Fibroblast of lung (primary cell): Measurements from ENCODE around the gene EXOC6B. TPM values are rescaled to one million over a fixed set of nuclear protein-coding genes. Genes with fewer than 3 reads are reported as not detected.

Experiments used
- DNase-seq, 2 donors: peaks; one replicate each; pipeline versions ENCODE4 v3.0.0 to v3.0.0-alpha.2; 2010; ENCODE audit warnings: low read depth in 2 of 2
- H2AFZ ChIP-seq: 2 replicates; pipeline ENCODE4 v1.5.1; 2012; ENCODE audit warnings: low read length, control low read depth, inconsistent platforms
- H3K27ac ChIP-seq: 2 replicates; pipeline ENCODE4 v1.5.1; 2011; ENCODE audit warnings: low read length, control low read depth; ENCODE audit not compliant: insufficient read depth
- H3K27me3 ChIP-seq: 2 replicates; pipeline ENCODE4 v1.5.1; 2011; ENCODE audit warnings: mild to moderate bottlenecking, low read length; ENCODE audit not compliant: control insufficient read depth, insufficient read depth
- H3K36me3 ChIP-seq: 2 replicates; pipeline ENCODE4 v1.5.1; 2011; ENCODE audit warnings: low read length; ENCODE audit not compliant: control insufficient read depth, insufficient read depth
- H3K4me1 ChIP-seq: 2 replicates; pipeline ENCODE4 v1.5.1; 2011; ENCODE audit warnings: low read length; ENCODE audit not compliant: control insufficient read depth, insufficient read depth; ENCODE audit errors: extremely low read depth
- H3K4me2 ChIP-seq: 2 replicates; pipeline ENCODE4 v1.5.1; 2011; ENCODE audit warnings: low read length, control low read depth; ENCODE audit not compliant: insufficient read depth; ENCODE audit errors: extremely low read depth
- H3K4me3 ChIP-seq, 4 experiments: fragments of 200-600 bp in 1 of 4; sonication (generic) in 1 of 4; replicated peaks in 1 of 4; 2 replicates each; pipeline ENCODE4 v1.5.1; 2011 to 2016; ENCODE audit warnings: low read length in 4 of 4, low read depth in 3 of 4, mild to moderate bottlenecking in 3 of 4, control low read depth in 2 of 4, inconsistent platforms in 1 of 4, mixed read lengths in 1 of 4; ENCODE audit not compliant: insufficient read depth in 1 of 4; ENCODE audit errors: control extremely low read depth in 1 of 4
- H3K79me2 ChIP-seq: 2 replicates; pipeline ENCODE4 v1.5.1; 2012; ENCODE audit warnings: mild to moderate bottlenecking, low read length, inconsistent platforms; ENCODE audit not compliant: control insufficient read depth, insufficient read depth
- H3K9ac ChIP-seq: 2 replicates; pipeline ENCODE4 v1.5.1; 2011; ENCODE audit warnings: mild to moderate bottlenecking, low read length, control low read depth; ENCODE audit not compliant: insufficient read depth
- H3K9me3 ChIP-seq: 2 replicates; pipeline ENCODE4 v1.5.1; 2012; ENCODE audit warnings: low read depth, low read length; ENCODE audit not compliant: control insufficient read depth, insufficient read depth
- H4K20me1 ChIP-seq: 2 replicates; pipeline ENCODE4 v1.5.1; 2011; ENCODE audit warnings: low read length; ENCODE audit not compliant: control insufficient read depth, insufficient read depth; ENCODE audit errors: extremely low read depth
- CTCF ChIP-seq, 2 donors: IDR thresholded peaks in 1 of 2; conservative IDR thresholded peaks in 1 of 2; 1 replicate in 1 of 2; 2 replicates in 1 of 2; pipeline ENCODE4 v1.5.1; 2011 to 2012; ENCODE audit warnings: low read length in 2 of 2, control low read depth in 1 of 2, inconsistent platforms in 1 of 2, low read depth in 1 of 2, mild to moderate bottlenecking in 1 of 2
- EZH2 ChIP-seq: IDR thresholded peaks from 2 replicates; pipeline ENCODE4 v1.5.1; 2012; ENCODE audit warnings: low read length, control low read depth, mild to moderate bottlenecking; ENCODE audit errors: missing control alignments
- polyA plus RNA-seq, 2 donors: library from polyadenylated mRNA; depleted of rRNA in 1 of 2; stranded (reverse) in 1 of 2; unstranded in 1 of 2; fragments of >200 nt; gene quantifications; 2 replicates each; pipeline ENCODE4 v1.2.1, GENCODE V29; 2011 to 2012; ENCODE audit warnings: missing spikeins in 1 of 2
- total RNA-seq: library from RNA; depleted of rRNA; stranded (reverse); fragments of >200 nt; gene quantifications from 2 replicates; pipeline ENCODE4 v1.2.1, GENCODE V29; 2014

The EXOC6B gene
- total and polyA plus RNA-seq, 2 donors (not counting 1 experiment from before 2014, with no cell fraction given) = 26.3 to 36.5 TPM

- H3K4me3 ChIP-seq = no peak overlapping the region
- no peak overlapping the region for H3K9ac ChIP-seq
- H3K4me1 ChIP-seq = peaks cover 4% of the 10 kb centered on the region
- H3K9me3 ChIP-seq = no peaks in the 10 kb centered on the region
- no peak overlapping the region for H3K4me2 ChIP-seq
- no peaks in the 10 kb centered on the region for H3K36me3 ChIP-seq
- no peaks in the 10 kb centered on the region for H4K20me1 ChIP-seq
- no peak for TF ChIP-seq EZH2
- H3K79me2 ChIP-seq = no peaks in the 10 kb centered on the region
- H3K27ac ChIP-seq = no peak overlapping the region
- no peak overlapping the region for H2AFZ ChIP-seq
- H3K27me3 ChIP-seq = no peaks in the 10 kb centered on the region
- DNase-seq = peak in 1 of 2 donors; percentile 42
Observed at GRCh38 chr2:72718876-72719275, 107.0 kb downstream of the EXOC6B start.

DNA sequence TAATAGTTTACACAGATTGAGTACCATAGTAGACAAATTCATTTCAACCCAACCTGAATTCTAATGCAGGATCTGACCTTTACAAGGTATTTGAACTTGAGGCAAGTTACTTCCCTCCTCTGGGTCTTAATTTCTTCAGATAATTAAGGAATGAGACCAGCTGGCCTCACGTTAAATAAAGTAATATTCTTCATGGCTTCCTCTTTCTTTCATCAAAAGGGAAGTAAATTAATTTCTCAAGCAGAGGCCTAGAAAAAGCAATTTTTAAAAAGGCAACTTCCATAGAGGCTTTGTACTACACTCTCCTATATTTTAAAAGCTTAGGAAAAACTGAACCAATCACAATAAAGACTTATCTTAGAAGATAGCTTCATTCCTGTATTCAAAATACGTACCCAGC is 109.2 kb downstream of the EXOC6B start:
- Histone ChIP-seq H3K4me1 (no peaks in the 10 kb centered on the region), H4K20me1 (no peaks in the 10 kb centered on the region), H3K9me3 (no peaks in the 10 kb centered on the region), H3K4me3 (no peak overlapping the region), H3K27me3 (no peaks in the 10 kb centered on the region), H3K36me3 (no peaks in the 10 kb centered on the region), H3K79me2 (no peaks in the 10 kb centered on the region), H2AFZ (no peak overlapping the region), H3K27ac (no peak overlapping the region), H3K4me2 (no peak overlapping the region), H3K9ac (no peak overlapping the region)
- DNase-seq = no peak
- TF ChIP-seq CTCF (conservative IDR thresholded peaks at IDR 0.05 in 1 of 2, IDR thresholded peaks at IDR 0.05 in 1 of 2; ENCODE audit: low read depth in 1 of 2, low read length in 2 of 2) = no peak
- no peak for TF ChIP-seq EZH2

DNA sequence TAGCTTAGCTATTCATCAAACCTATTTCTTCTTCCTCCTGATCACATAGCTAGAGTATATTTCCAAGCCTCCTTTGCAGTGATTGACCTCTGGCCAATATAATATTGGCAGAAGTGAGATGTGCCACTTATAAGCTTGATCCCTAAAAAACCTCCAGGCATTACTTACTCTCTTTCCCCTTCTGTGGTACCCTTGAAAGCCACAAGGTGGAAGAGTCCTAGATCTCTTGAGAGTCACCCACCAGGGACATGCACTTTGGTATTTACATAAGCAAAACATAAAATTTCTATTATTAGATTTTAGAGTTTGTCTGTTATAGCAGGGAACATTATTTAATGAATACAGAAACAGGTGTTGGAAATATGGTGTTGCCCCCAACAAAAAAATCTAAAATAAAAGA is 112.0 kb downstream of the EXOC6B start:
- TF ChIP-seq EZH2 (no peak), CTCF (conservative IDR thresholded peaks at IDR 0.05 in 1 of 2, IDR thresholded peaks at IDR 0.05 in 1 of 2; ENCODE audit: low read depth in 1 of 2, low read length in 2 of 2) (no peak)

More for the DNA sequence above, 112.0 kb downstream of the EXOC6B start:
- H3K27ac ChIP-seq = no peak overlapping the region
- H3K79me2 ChIP-seq = no peaks in the 10 kb centered on the region
- no peaks in the 10 kb centered on the region for H3K36me3 ChIP-seq
- no peak for DNase-seq
- no peak overlapping the region for H3K4me3 ChIP-seq
- no peak overlapping the region for H3K4me2 ChIP-seq
- no peaks in the 10 kb centered on the region for H3K27me3 ChIP-seq
- no peaks in the 10 kb centered on the region for H3K4me1 ChIP-seq
- H3K9me3 ChIP-seq = no peaks in the 10 kb centered on the region
- no peaks in the 10 kb centered on the region for H4K20me1 ChIP-seq
- no peak overlapping the region for H2AFZ ChIP-seq
- no peak overlapping the region for H3K9ac ChIP-seq
